Stimulated activated CD8-positive, alpha-beta memory T cell treated with anti-CD3 and anti-CD28 coated beads, Interleukin-7, amount 100 ng/mL, for 1 hour (primary cell): ENCODE data around the gene TCAP.
"Not testable (repeated sequence)": the region's sequence is repeated elsewhere in the genome, so short reads cannot be mapped to it uniquely, and the experiment has no call there.

Source experiments
- DNase-seq, 2 donors: peaks; one replicate each; pipeline ENCODE4 v3.0.0-alpha.2; 2020; ENCODE audit warnings: low read depth in 2 of 2

Gene TCAP

DNA sequence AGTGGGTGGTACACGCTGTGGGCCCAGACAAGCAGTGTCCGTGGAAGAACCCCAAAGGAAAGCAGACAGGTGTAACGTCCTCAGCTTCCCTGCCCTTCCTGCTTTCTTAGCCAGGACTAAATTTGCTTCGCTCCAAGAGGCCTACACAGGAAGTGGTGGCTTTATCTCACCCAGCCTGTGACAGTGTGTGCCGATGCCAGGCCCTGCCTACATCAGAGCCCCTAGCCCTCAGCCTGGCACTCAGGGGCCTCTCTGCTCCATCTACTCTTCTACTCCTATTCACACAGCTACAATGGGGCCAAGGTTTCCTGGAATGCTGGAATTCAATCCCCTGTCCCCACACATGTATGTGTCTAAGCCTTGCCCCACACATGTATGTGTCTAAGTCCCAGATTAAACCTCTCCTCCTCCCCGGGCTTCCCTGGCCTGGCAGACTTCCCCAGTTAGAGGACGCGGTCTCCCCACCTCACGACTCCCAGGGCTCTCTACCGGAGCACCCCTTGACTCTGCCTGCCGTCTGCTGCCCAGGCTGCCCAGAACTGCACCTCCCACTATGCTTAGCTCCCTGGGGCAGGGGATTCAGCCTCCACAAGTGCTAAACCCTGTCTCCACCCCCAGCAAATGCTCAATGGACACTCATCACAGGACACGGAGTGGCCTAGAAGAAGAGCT, 14.5 kb downstream of the TCAP start:
- no peak for DNase-seq

DNA sequence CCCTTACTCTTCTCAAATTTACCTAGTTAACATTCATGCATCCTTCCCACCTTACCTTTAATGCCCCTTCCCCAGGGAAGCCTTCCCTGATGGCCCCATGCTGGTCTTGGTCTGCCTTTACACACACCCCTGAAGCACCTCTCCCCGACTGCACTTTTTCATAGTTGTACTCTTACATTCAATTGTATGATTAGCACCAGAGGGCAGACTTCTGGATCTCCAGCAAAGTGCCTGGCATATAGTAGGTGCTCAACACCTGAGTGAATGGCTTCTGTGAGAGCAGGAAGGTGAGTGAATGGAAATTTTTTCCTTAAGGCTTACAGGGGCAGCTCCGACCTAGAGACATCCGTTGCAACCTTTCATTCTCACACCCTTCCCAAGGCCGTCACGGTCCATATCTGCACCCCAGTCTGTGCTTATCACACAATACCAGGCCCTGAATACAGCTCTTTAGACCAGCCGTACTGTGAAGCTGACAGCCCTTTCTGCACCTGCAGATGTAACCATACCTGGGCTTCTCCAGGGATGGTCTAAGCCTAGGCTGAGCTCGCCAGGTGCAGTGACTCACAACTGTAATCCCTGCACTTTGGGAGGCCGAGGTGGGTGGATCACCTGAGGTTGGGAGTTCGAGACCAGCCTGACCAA, 18.3 kb downstream of the TCAP start:
- no peak for DNase-seq

- no peak for DNase-seq
Measured at GRCh38 chr17:39684369-39685192, 19.4 kb downstream of the TCAP start.

DNA sequence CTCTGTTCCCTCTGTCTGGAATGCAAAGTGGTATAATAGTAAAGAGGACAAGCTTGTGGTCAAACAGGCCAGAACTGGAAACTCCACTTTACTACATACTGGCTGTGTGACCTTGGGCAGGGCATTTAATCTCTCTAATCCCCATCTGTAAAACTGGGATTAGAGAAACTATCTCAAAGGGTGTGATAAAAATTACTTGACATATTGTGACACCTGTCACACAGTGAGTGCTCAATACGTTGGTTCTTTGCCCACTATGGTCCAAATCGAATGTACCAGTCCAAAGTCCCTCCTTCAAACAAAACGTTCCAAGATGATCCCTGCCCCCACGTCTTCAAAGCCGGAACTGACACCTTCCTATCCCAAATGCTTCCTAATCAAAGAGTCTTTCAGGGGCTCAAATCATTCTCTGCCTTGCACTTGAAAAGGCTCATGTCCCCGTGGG, 22.0 kb downstream of the TCAP start:
- DNase-seq: no peak

DNA sequence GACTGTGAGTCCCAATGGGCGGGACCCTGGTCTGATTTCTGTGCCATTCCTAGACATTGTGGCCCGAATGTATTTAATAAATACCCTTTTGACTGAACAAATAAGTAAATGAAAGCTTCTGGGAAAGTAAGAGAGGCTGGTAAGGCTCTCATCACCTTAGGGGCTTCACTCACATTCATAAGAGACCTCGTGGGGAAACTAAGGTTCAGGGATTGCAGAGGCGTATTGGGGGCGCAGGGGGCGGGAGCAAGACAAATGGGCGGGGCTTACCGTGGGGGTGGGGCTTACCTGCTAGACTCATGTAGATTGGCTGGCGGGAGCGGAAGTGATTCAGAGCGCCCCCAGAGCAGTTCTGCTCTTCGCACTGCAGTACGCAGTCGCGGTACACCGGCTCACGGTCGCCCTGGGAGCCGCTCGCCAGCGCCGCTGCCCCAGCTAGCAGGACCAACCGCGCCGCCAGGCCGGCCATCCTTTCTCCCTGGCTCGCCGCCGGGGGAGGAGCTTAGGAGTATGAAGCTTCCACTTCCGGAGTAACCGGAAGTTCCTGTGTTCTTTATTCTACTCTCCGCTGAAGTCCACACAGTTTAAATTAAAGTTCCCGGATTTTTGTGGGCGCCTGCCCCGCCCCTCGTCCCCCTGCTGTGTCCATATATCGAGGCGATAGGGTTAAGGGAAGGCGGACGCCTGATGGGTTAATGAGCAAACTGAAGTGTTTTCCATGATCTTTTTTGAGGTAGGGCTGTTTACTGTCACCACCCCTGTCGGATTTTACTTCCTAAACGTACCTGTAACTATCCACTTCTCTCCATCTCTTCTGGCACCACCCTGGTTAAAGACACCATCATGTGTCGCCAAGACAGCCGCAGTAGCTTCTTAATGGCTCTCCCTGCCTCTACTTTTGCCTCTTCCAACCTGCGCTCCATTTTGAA, 22.7 kb downstream of the TCAP start, which contains the start of gene PGAP3:
TSS of gene PGAP3 (minus strand) at position 512 of the 929 bp plus-strand sequence. CDS start at position 469, 43 bp downstream.
- DNase-seq: peak; percentile 57 to 74

GRCh38 chr17:39688475-39688835, 23.3 kb downstream of the TCAP start:
- DNase-seq: no peak

DNA sequence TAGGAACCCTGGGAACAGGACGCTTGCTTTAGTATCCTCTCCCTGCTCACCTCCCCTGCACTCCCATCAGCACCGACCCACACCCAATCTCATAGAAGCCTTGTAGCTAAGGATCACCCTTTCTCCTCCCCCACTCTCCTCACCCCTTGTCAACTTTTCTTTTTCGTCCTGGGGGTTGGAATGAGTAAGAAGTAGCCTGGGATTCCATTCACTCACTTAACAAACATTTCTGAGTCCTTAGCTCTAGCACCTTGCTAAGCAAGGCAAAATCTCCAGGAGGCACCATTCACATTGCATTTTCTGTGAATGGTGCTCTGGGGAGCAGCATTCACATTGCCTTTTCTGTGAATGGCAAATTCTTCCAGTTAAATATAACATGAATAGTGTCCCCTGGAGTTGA, 23.8 kb downstream of the TCAP start:
- no peak for DNase-seq

- DNase-seq: no peak
Measured at GRCh38 chr17:39694593-39694992, 29.4 kb downstream of the TCAP start.

DNA sequence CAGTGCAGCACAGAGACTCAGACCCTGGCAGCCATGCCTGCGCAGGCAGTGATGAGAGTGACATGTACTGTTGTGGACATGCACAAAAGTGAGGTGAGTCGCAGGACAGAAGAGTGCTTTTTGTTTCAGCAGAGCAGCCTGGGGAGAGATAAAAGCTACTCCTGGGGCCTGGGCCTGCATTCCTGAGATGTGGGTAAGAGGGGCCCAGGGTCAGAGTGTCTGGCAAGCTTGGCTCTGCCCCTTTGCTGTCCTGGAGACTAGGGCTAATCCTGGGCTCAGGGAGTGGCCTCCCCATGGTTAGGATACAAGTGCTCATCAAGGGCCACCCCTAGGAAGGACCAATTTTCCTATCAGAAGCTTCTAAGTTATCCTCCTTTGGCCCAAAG, 29.9 kb downstream of the TCAP start:
- no peak for DNase-seq

DNA sequence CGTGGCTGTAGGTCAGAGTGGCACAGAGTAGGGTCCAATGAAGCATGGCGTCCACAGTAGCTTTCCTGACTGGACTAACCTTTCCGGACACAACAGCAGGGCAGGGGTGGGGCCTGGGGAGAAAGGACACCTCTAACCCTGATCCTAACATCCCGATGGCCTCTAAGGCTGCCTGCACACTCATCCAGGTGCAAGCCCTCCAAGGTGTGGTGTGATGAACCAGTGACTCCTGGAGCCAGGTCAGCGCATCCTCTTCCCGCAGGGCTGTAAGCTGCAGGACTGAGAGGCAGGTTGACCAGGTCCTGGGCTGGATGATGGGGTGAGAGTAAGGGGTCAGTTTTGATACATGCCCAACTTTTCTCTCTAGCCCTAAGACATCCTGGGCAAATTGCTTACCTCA, 31.6 kb downstream of the TCAP start:
- DNase-seq: no peak

GRCh38 chr17:39697961-39698360, 32.8 kb downstream of the TCAP start:
- DNase-seq: no peak

- DNase-seq: not testable (repeated sequence)
Measured at GRCh38 chr17:39699157-39699817, 34.1 kb downstream of the TCAP start.

GRCh38 chr17:39699818-39700147, 34.6 kb downstream of the TCAP start, which contains the start of gene ERBB2:
Gene ERBB2 (plus strand): TSS chr17:39700064. CDS start chr17:39700239, 175 bp downstream.
- no peak for DNase-seq

- DNase-seq: no peak
Measured at GRCh38 chr17:39700148-39700987, 35.2 kb downstream of the TCAP start.

DNA sequence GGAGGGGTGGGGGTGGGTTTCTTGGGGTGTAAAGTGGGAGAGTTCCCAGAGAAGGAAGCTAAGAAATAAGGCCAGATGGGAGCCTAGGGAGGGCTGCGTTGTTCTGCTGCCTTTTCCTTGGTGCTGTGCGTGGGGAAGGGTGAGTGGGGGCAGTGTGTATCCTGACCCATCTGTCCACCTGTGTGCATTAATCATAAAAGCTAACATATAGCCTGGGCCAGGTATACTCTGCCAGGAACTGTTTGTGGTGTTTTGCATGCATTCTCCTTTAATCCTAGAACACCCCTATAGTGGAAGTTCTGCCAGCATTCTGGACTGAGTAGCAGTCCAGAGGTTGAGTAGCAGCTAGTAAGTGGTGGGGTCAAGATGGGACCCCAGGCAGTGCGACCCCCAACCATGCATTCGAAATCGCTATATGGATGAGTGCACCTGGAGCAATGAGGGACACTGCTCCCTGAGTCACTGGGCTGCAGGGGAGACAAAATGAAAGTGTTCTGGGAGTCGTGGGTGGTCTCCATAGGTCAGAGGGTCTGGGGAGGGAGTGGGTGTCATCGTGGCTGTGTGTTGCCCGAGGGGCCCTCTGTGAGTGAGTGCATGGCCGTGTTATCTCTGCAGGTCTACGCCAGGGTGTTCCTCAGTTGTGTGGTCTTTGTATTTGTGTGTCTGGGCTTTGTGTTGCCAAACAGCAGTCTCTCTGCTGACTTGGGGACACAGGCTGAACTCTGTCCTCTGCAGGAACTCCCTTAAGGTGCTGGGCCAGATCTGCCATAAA, 36.0 kb downstream of the TCAP start:
- no peak for DNase-seq

- DNase-seq: no peak
Measured at GRCh38 chr17:39701784-39702422, 36.8 kb downstream of the TCAP start.

DNA sequence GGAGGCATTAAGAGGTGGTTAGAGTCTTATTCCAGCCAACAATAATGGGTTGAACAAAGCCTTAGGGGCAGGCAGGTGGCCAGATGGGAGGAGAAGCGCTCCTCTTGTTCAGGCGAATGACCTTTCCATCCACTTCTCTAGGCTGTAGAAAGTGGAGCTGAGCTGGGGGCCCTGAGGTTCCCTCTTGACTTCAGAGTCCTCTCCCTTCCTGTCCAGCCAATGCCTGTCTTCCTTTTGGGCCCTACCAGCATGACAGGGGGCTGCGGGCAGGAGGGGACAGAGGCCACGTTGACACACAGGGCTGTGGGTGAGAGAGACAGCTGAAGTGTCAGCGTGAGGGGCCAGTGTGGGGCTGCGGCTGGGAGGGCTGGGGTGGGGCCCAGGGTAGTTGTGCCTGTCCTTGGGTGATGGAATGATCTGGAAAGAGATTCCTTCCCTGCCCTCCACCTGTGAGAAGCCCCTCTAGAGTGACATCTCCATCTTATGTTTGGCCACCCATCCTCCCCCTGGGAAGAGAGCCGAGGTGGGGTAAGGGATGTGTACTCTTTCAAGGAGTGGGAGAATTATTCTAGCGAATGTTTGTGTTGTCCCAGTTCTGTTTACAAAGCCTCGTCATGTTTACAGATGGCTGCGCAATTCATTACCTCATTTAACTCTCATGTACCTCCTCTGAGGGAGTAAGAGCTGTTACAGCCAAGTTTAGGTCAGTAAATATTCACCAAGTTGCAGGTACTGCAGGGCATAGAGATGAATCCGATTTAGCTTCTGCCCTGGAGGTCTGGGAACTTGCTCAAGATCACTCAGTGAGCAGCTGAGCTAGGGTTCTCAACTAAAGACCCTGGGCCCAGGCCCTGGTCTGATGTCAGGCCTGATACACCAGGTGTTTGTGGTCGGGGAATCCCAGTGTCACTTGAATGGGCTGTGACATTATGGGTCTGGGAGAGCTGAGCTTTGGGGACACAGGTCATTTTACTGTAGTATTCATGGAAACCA, 38.0 kb downstream of the TCAP start:
- DNase-seq: no peak

DNA sequence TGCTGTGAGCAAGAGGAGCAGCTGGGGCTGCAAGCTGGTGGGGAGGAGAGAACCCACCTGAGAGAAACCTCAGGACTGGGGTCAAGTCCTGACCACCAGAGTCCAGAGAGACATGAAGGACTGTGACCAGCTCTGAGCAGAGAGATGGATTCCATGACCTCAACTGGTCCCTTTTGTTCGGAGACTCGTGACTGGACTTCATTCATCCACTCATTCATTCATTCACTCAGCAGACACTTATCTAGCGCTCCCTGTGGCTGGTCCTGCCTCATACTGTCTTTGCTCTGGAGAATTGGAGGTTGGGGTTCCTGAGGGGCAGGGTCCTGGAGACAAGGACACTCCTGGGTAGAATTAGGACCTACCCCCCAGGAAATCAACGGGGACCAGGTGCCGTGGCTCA, 38.8 kb downstream of the TCAP start:
- no peak for DNase-seq
